ENCODE data around the gene MGME1.
"Not testable (repeated sequence)": the region's sequence is repeated elsewhere in the genome, so short reads cannot be mapped to it uniquely, and the experiment has no call there.

Gene MGME1

DNA sequence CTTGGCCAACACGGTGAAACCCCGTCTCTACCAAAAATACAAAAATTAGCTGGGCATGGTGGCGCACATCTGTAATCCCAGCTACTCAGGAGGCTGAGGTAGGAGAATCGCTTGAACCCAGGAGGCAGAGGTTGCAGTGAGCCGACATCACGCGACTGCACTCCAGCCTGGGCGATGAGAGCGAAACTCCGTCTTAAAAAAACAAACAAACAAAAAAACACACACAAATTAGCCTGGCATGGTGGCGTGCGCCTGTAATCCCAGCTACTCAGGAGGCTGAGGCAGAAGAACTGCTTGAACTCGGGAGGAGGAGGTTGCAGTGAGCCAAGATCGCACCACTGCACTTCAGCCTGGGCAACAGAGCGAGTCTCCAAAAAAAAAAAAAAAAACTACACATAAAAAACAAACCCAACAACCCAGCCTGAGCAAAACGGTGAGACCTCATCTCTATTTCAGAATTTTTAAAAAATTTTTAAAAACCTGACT, 8.4 kb upstream of the MGME1 start:
- not testable (repeated sequence) for DNase-seq

DNA sequence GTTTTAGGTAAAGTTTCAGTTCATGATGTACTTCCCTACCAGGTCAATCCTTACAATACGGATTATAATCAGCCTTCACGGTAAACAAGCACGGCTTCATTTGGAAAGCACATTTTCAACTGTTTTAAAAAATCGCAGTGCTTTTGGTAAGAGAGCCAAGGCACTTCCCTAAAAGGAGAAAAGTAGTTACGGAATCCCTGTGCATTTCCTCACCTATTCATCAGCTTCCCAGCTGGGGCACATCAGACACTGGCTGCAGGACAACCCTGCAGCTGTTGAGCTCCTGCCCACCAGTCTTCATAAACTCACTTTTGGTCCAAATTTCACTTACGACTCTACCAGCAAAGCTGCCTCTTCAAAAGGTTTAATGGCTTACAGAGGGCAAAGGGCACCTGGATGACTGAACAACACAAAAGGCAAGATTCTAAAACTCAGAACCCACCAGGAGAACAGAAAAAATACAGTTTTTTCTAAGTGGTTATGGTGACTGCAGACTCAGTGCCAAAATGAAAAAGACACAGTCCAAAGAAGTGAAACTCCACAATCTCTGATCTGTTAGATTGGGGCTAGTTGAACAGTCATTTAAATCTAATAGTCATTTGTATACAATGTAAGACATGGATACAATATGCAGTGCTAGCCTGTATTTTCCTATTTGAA, 7.8 kb upstream of the MGME1 start:
- no peak for DNase-seq

DNA sequence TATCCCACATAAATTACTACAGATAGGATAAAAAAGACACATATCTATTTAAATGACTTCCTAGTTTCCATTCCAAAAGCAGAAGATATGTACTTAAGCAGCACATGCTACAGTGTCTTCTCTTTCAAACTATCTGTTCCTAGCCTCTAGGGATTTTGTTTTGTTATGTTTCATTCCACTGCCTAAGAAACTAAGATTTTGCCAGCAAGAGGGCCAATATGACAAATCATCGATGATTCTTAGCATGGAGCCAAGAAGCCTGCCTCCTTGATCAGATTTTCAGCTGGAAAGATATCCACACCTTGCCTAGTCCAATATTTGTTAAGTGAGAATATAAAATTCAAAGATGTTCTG, 7.3 kb upstream of the MGME1 start:
- no peak for DNase-seq

DNA sequence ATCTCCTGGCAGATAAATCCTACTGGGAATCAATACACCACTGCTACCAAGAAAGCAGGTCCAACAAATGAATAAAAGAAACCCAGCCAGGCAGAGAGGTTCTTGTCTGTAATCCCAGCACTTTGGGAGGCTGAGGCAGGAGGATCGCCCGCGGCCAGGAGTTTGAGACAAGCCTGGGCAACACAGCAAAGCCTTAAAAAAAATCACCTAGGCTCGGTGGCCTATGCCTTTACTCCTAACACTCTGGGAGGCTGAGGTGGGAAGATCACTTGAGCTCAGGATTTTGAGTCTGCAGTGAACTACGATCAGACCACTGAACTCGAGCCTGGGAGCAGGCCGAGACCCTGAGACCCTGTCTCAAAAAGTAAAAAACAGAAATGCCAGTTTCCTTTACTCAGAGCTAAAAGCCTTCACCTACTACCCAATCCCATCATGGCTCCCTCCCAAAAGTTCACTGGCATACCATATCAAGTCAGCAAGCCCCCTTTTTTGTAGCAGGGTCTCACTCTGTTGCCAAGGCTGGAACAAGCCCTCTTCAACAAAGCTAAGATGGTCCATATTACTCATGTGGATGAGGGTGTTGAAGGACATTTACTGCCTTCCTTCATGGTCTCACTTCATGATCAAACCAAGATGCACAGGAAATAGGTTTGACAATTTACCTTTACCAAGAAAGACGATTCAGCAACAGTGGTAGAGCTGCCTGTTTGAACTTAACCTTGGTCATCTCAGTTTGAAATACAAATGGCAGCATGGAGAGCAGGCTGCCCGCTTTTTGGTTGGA, 5.5 kb upstream of the MGME1 start:
- no peak for DNase-seq

DNA sequence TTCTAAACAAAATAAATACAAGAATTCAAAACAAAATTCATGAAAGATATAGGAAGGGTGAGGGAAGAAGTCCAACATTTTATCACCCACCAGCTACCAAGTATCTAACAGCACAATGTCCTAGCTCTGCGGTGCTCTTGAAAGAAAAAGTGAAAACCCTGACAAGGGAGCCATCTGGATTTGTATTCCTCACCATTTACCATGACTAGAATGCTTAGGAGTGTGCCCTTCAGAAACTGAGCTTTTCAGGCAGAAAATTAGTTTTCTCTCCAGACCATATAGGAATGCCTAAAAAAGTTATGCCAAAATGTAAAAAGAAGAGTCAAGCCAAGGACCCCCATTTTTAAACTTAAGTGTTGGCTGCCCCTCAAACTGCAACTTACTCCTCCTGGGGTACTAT, 4.7 kb upstream of the MGME1 start:
- DNase-seq, result no peak

DNA sequence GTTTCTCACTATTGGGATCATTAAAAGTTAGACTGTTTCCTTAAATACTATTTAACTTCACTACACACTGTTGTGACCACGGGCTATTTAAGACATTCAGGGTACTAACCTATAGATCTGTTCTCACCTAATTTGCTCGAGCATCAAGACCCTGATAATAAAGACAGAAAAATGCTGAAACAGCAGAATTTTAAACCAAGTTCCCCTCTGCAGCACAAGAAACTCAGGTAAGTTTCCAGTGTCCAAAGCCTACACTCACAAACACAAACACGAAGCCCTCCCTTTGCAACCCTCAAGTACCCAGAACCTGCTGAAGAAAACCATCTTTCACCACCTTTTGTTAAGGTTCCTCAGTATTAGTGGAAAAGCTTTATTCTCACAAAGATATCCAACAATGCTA, 4.2 kb upstream of the MGME1 start:
- no peak for DNase-seq

DNA sequence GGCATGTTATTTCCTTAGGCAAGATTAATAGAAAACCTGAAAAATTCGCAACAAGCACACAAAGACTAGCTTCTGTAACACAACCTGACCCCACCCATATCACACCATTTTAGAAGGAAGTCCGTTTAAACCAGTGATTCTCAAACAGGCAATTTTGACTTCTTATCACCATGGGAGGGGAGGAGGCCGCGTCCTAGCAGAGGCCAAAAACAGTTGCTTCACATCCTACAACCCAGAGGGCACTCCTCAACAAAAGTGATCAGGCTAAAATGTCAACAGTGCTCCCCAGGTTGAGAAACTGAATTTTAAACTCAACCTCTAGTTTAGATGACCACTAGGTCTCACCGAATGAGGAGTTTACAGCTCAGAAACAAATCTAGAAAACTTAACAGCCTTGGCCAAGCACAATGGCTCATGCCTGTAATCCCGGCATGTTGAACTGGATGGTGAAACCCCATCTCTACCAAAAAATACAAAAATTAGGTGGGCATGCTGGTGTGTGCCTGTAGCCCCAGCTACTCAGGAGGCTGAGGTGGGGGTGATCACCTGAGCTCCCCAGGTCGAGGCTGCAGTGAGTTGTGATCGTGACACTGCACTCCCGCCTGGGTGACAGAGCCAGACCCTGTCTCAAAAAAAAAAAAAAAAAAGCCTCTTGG, 3.6 kb upstream of the MGME1 start:
- DNase-seq, result no peak

DNA sequence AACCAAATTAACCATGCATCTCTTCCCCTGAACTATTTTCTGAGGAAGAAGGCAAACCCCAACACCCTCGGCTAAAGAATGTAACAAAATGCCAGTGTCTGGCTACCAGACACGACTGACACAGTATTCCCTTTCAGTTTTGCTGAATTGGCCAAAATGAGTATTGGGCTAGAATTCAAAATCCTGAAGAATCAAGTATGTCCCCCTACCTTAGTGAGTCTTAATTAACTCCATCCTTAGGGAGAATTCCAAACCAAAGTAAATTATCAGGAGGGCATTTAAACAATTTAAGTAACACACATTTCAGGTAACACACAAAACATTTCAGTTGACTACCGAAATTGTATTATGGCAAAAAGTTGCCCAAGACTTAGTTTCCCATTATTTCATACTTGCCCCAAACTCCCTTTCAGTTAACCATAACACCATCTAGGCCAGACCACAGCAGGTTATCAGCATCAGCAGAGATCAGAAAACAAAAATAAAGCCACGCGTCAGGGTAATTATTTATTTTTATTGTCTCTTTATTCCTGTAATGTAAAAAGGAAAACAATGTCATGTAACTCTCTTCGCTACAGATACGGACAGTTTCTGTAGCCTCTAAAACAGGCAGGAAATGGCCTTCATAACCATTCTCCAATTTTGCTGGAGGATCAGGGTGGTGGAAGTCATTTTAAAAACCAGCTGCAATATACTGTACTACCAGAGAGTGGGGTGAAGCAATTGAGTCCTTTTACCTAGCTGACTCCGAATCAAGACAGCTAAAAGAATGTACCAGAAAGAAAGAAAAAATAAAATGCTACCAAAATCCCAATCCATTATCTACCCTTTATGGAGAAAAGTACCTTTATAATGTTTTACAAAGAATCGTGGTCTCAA, 2.1 kb upstream of the MGME1 start:
- no peak for DNase-seq

DNA sequence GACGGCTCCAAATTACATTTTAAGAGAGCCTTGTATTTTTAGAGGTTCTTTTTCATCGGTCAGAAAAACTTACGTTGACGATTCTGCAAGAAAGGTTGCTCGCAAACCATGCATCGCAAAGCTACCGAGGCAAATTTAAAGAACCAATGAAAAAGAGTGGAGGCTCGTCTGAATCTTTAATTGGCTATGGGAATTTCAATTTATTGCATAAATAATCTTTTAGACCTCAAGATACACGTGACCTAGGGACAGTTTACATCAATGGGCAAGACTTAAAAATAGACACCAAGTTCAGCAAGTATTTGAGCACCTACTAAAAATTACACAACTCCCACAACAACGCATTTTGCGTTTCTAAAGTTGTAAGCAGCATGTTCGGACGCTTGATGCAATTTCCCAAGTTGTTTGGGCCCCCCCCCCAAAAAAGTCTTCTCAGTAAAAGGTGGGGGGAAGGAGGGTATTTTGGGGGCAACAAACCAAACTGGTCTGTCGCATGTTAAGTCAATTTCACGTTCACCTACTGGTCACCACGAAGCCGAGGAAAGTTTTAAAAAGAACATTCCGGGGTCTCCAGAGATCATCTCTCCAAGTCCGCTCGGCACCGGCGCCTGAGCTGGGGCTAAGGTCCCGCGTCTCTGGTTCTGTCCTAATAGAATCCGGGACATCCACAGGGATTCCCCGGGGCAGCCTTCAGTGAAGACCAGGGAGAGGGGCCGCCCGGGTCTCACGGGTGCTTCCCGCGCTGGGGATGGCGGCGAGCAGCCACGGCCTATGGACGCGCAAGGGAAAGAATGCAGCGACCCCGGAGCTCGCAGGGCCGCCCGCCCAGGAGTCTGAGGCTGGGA, 1.1 kb upstream of the MGME1 start:
- DNase-seq, result no peak

DNA sequence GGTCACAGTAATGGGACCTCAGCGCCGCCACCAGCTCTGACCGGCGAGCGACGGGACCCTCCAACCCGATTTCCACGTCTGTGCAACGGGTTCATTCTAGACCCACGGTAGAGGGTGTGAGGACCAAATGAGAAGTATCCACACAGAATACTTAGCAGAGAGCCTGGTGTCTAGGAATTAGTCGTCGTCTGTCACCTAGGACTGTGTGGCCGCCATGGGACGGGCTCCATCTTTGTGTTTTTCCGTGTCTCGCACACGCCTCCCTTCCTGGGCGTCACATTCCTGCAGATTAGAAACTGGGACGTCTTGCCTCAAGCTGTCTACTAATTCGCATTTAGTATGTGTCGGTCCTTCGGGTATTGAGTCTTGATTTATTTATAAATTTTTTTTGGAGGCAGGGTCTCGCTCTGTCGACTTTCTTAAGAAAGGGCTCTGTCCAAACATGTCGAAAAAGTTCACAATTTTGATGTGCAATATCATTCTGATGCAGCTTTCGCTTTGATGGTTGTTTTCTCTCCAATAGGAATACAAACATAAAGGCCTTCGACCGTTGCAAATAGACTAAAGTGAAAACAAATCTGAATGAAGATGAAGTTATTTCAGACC, 563 bp downstream of the MGME1 start:
- DNase-seq, result no peak

DNA sequence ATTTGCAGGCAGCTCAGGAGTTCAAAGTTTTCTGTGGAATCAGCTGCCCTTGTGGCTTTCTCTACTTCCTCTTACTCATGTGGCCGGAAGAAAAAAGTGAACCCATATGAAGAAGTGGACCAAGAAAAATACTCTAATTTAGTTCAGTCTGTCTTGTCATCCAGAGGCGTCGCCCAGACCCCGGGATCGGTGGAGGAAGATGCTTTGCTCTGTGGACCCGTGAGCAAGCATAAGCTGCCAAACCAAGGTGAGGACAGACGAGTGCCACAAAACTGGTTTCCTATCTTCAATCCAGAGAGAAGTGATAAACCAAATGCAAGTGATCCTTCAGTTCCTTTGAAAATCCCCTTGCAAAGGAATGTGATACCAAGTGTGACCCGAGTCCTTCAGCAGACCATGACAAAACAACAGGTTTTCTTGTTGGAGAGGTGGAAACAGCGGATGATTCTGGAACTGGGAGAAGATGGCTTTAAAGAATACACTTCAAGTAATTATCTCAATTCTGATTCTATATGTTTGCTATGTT, 1.1 kb downstream of the MGME1 start:
- peak; percentile 7 for DNase-seq

DNA sequence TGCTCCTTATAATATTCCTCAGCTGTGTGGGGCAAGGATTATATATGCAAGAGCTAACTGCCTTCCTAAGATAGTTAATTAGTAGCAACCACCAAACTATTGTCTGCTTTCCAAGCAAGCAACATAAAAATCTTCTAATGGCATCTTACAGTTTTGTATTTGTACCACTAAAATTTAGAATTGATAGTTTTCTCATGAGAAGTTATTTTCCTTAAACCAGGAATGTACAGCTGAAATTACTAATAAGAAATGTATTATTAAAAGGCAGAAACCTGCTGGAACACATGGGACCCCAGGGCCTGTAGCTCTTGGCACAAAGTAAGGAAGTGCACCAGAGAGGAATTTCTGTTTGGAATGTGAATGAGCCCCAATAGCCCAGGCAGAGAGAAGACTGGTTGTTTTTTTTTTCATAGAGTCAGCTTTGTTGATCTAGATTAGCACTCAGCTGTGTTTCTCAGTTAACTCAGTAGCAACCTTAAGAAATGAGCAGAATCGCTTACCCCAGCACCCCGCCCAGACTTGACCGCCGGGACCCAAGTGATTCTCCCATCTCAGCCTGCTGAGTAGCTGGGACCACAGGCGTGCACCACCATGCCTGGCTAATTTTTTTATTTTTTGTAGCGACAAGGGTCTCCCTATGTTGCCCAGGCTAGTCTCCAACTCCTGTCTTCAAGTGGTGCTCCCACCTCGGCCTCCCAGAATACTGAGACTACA, 2.6 kb downstream of the MGME1 start:
- DNase-seq, result no peak

DNA sequence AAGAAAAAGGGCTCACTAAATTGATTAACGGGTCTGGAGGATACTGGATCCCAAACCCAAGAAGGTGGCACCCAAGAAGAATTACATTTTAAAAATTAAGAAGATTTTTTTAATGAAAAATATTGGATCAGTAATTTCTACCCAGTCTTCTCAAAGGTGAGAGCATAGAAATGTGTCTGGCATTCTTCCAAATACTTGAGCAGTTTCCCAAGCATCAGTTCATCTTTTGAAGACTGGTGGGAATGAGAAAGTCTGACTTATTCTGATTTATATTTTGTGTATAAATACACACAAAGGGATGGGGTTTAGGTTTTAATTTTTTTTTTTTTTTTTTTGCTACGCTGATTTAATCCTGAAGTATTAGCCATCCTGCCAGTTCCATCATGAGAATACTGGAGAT, 3.3 kb downstream of the MGME1 start:
- no peak for DNase-seq

DNA sequence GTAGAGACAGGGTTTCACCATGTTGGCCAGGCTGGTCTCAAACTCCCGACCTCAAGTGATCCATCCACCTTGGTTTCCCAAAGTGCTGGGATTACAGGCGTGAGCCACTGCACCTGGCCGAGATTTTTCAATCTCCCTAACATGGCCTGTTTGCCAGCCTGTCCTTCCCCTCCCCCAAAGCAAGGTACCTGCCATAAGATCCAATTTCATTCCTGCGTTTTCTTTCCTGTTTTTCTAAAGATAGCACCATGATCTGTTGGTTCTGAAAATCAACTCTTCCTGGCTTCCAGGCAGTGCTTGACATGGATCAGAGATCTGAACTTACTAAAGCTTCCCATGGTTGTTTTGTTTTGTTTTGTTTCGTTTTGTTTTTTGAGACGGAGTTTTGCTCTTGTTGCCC, 7.5 kb downstream of the MGME1 start:
- no peak for DNase-seq

DNA sequence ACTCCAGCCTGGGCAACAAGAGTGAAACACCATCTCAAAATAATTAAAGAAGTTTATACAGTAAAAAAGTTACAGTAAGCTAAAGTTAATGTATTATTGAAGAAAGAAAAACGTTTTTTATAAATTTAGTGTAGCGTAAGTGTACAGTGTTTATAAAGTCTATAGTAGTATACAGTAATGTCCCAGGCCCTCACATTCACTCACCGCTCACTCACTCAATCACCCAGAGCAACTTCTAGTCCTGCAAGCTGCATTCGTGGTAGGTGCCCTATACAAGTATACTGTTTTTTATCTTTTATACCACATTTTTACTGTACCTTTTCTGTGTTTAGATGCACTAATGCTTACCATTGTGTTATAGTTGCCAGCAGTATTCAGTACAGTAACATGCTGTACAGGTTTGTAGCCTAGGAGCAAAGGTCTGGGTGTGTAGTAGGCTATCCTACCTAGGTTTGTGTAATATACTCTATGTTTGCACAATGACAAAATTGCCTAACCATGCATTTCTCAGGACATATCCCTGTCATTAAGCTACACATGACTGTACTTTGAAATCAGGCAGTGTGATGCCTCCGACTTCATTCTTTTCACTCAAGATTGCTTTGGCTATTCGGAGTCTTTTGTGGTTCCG, 16.7 kb downstream of the MGME1 start:
- no peak for DNase-seq

DNA sequence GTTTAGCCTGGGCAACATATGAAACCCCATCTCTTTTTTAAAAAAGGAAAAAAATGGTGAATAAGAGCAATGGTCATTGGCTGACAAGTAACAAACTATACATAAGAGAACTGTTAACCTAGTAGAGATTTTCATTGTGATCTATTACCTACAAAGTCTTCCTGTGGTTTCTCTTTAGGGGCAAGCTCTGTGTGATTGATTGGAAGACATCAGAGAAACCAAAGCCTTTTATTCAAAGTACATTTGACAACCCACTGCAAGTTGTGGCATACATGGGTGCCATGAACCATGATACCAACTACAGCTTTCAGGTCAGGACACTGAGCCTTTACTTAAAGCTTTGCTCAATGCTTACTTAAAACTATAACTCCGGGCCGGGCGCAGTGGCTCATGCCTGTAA, 19.2 kb downstream of the MGME1 start:
- no peak for DNase-seq

DNA sequence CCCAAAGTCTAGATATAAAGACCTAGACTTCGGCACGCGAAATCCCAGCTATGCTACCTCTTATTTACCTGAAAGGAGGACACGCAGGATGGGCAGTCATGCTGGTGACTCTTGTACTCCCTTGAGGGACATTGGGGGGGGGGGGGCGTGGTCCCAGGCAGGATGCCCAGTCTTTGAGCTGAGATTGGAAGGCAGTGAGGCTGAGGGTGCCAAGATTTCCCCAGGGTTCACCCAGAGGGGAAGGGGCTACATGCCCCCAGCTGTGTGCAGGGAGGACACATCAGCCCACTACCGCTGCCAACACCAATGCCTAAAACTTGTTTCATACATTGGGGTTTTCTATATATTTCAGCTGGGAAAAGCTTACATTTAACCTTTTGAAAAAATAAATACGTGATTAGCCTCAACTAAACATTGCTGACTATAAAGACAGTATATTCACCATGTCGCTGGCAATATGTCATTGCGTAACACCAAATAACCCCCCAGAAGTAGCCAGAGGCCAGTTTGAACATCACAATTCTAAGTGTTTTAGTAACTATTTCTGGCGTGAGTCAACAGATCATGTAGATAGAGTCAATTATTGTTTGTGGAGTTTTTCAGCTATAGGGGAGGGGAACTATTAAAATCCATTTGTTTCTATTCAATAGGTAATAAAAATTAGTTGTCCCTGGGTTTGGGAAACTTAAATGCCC, 21.6 kb downstream of the MGME1 start:
- no peak for DNase-seq

DNA sequence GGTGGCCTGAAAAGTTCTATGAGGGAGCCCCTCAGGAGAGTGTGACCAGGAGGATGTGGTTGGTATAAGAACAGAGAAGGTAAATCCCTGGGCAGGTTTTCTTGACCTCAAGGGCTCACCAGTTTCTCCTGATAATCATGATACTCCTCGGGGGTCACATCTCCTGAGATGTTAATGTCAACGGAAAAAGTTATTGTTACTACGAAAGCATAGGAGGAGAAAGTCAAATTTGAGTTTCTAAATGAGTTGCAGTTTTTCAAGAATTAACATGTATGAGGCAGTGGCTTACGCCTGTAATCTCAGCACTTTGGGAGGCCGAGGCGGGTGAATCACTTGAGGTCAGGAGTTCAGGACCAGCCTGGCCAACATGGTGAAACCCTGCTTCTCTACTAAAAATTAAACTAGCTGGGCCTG, 23.4 kb downstream of the MGME1 start:
- DNase-seq, result no peak

DNA sequence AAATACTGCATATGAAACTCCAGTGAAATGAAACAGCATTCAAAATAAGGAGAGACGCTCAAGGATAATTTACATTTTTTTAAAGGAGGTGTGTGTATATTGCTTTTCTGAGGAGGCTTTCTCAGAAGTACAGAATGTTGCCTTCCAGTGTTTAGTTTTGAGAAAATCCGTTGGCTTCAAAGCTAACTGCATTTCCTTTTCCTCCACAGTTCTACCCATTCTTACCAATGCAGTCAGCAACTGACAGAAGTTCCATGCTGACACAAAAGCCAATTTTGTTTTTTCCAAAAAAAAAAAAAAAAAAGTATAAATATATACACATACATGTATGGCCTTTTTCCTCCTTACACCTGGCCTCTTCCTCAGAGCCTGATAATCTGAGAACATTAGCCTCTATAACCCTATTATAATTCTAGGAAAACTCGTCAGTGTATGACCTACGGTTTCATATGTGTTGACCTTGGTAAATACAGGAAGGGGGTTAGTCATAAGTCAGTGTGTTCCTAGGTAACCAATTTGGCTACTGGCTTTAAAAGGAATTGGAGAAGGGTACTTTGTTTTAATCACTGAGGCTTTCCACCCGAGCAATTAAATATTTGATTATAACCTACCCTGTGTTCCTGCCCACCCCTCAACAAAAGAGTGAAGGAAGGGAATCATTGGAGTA, 24.2 kb downstream of the MGME1 start:
- DNase-seq, result no peak
